Fibroblast of skin of abdomen (primary cell): ENCODE measurements around the gene HAUS7.
"Not testable (repeated sequence)": the region's sequence is repeated elsewhere in the genome, so short reads cannot be mapped to it uniquely, and the experiment has no call there.

Experiments used
- DNase-seq: peaks from one replicate; pipeline ENCODE4 v3.0.0-alpha.2; 2013

The HAUS7 gene

GRCh38 chrX:153407736-153408135 lies 62.6 kb downstream of the HAUS7 start:
- no peak for DNase-seq

GRCh38 chrX:153406903-153407302 lies 63.5 kb downstream of the HAUS7 start:
- DNase-seq = no peak

GRCh38 chrX:153406011-153406410 lies 64.4 kb downstream of the HAUS7 start:
- DNase-seq = no peak

GRCh38 chrX:153405426-153405825 lies 65.0 kb downstream of the HAUS7 start:
- DNase-seq = no peak

GRCh38 chrX:153404333-153404732 lies 66.0 kb downstream of the HAUS7 start:
- DNase-seq = not testable (repeated sequence)

GRCh38 chrX:153401133-153401764 lies 69.1 kb downstream of the HAUS7 start, which contains the start of gene PNMA6E:
PNMA6E (minus strand) TSS chrX:153401350; CDS start chrX:153398849, 2,501 bp downstream.
- no peak for DNase-seq

- DNase-seq = no peak
These were observed 69.9 kb downstream of the HAUS7 start for GRCh38 chrX:153400146-153401132.

- DNase-seq = no peak
These were observed 72.0 kb downstream of the HAUS7 start for GRCh38 chrX:153398275-153398960.
